HG02642 (cell line): ENCODE results near the gene DUSP12.

Experiments used
- ATAC-seq: cut with Tn5 transposase; IDR thresholded peaks from one replicate; pipeline ENCODE4 v1.9.1; 2021; ENCODE audit warnings: mild to moderate bottlenecking; ENCODE audit not compliant: unreplicated experiment, poor library complexity

The DUSP12 gene

DNA sequence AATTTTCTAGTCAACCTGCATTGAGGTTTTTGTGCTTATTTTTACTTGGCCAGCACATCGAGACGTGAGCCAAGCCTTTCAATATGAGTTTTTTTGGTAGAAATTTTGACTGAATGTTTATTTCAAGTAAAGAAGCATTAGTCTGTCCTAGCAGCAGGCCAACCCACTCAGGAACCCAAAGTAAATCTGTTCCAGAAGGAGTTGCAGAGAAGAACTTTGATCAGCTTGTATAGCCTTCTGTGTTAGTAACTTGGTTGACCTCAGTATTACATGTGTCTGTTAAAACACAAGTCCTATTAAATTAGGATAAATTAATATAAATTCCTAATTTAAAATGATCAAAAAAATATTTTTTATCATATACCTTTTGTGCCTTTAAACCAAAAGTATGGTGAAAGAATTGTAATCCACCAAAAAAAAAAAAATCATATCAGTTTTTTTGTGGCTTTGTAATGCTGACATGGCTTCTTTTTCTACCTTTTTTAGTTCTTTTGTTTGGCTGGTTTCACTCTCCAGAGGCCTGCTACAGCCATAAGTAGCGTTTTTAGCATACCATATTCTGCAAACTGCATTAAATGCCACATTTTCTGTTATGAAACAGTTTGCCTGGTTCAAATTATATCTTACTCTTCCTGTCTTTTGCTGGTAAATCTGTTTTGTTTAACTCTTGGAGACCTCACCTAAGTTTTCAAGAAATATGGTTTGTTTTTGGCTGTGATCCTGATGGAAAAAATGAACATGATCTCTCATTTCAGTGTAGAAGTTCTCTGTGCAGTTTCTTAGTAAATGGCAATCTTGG lies 56.0 kb downstream of the DUSP12 start:
- no peak for ATAC-seq
